Astrocyte (in vitro differentiated cells and primary cell): ENCODE data around the gene CISD1. TPM values are rescaled to one million over a fixed set of nuclear protein-coding genes. Genes with fewer than 3 reads are reported as not detected.

Experiments
- DNase-seq: peaks from one replicate; pipeline ENCODE4 v3.0.0-alpha.2; 2010; ENCODE audit warnings: low read depth
- FAIRE-seq: peaks from 2 replicates; lab custom pipeline; 2011; peaks lifted over from hg19 to GRCh38; lab: Jason Lieb, UNC
- H2AFZ ChIP-seq: 2 replicates; pipeline ENCODE4 v1.6.0; 2012; ENCODE audit warnings: low read depth, low read length, inconsistent platforms
- H3K27ac ChIP-seq: 2 replicates; pipeline ENCODE4 v1.5.1; 2011; ENCODE audit warnings: low read depth, low read length, inconsistent platforms
- H3K27me3 ChIP-seq: 2 replicates; pipeline ENCODE4 v1.6.0; 2011; ENCODE audit warnings: low read length, inconsistent platforms; ENCODE audit not compliant: insufficient read depth
- H3K36me3 ChIP-seq: 2 replicates; pipeline ENCODE4 v1.5.1; 2011; ENCODE audit warnings: low read length, inconsistent platforms; ENCODE audit not compliant: insufficient read depth
- H3K4me1 ChIP-seq: 2 replicates; pipeline ENCODE4 v1.5.1; 2011; ENCODE audit warnings: low read length, inconsistent platforms; ENCODE audit not compliant: insufficient read depth
- H3K4me2 ChIP-seq: 2 replicates; pipeline ENCODE4 v1.6.0; 2012; ENCODE audit warnings: low read length, inconsistent platforms
- H3K4me3 ChIP-seq: 2 replicates; pipeline ENCODE4 v1.5.1; 2011; ENCODE audit warnings: low read depth, mild to moderate bottlenecking, low read length, inconsistent platforms; ENCODE audit not compliant: insufficient read depth
- H3K79me2 ChIP-seq: 2 replicates; pipeline ENCODE4 v1.6.0; 2012; ENCODE audit warnings: mild to moderate bottlenecking, low read length, inconsistent platforms; ENCODE audit not compliant: insufficient read depth
- H3K9ac ChIP-seq: 2 replicates; pipeline ENCODE4 v1.6.0; 2012; ENCODE audit warnings: mild to moderate bottlenecking, low read length, inconsistent platforms
- H3K9me3 ChIP-seq: 2 replicates; pipeline ENCODE4 v1.5.1; 2012; ENCODE audit warnings: low read depth, mild to moderate bottlenecking, low read length, inconsistent platforms; ENCODE audit not compliant: insufficient read depth
- H4K20me1 ChIP-seq: 2 replicates; pipeline ENCODE4 v1.6.0; 2012; ENCODE audit warnings: low read length, inconsistent platforms; ENCODE audit not compliant: insufficient read depth
- H3K27ac Mint-ChIP-seq: one replicate; pipeline ENCODE4 v1.8.0; 2021; ENCODE audit warnings: mild to moderate bottlenecking, mixed read lengths; ENCODE audit not compliant: unreplicated experiment
- H3K27me3 Mint-ChIP-seq: one replicate; pipeline ENCODE4 v1.8.0; 2021; ENCODE audit warnings: low read depth, mixed read lengths; ENCODE audit not compliant: unreplicated experiment
- H3K36me3 Mint-ChIP-seq: one replicate; pipeline ENCODE4 v1.8.0; 2021; ENCODE audit warnings: low read depth, mixed read lengths; ENCODE audit not compliant: unreplicated experiment
- H3K4me1 Mint-ChIP-seq: one replicate; pipeline ENCODE4 v1.8.0; 2021; ENCODE audit warnings: low read depth, mixed read lengths; ENCODE audit not compliant: unreplicated experiment
- H3K4me3 Mint-ChIP-seq: one replicate; pipeline ENCODE4 v1.8.0; 2021; ENCODE audit warnings: mild to moderate bottlenecking, moderate library complexity, mixed read lengths; ENCODE audit not compliant: unreplicated experiment
- H3K9me3 Mint-ChIP-seq: one replicate; pipeline ENCODE4 v1.8.0; 2021; ENCODE audit warnings: mild to moderate bottlenecking, mixed read lengths; ENCODE audit not compliant: unreplicated experiment
- CTCF ChIP-seq: IDR thresholded peaks from 2 replicates; pipeline ENCODE4 v1.5.1; 2011; ENCODE audit warnings: low read depth, mild to moderate bottlenecking, inconsistent platforms, low read length, moderate library complexity; ENCODE audit not compliant: insufficient read depth
- EZH2 ChIP-seq: IDR thresholded peaks from 2 replicates; pipeline ENCODE4 v1.6.1; 2012; ENCODE audit warnings: mild to moderate bottlenecking, low read length, inconsistent platforms; ENCODE audit not compliant: insufficient read depth
- total RNA-seq: library from RNA; stranded (reverse); gene quantifications from 2 replicates; pipeline ENCODE4 v1.2.1, GENCODE V29; 2021

Gene CISD1
- total RNA-seq, 1 donor from 2014 or later: 36.3 TPM

DNA sequence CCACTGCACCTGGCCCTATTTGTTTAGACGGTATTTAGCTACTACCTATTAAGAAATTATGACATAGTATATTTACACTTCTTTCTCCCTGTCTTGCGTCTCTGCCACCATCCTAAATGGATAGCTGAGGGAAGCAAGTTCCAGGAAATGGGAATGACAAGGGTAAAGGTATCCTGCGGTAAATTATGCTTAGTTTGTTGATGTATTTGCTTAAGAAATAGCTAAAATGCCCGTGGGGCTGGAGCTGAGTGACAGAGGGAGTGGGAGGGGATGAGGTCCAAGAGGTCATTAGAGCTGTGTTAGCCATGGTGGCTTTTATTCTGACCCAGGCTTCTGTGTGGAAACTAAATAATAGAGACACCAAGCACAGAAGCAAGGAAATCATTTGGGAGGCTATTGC, 36.9 kb downstream of the CISD1 start:
- Mint-ChIP-seq H3K4me1 (no peaks in the 10 kb centered on the region), H3K36me3 (no peaks in the 10 kb centered on the region), H3K9me3 (no peaks in the 10 kb centered on the region), H3K27me3 (no peaks in the 10 kb centered on the region), H3K4me3 (no peak overlapping the region), H3K27ac (no peak overlapping the region)
- Histone ChIP-seq H3K36me3 (no peaks in the 10 kb centered on the region), H3K9ac (no peak overlapping the region), H3K9me3 (no peaks in the 10 kb centered on the region), H3K4me1 (no peaks in the 10 kb centered on the region), H3K4me3 (no peak overlapping the region), H3K4me2 (no peak overlapping the region), H3K27ac (no peak overlapping the region), H2AFZ (no peak overlapping the region), H3K79me2 (no peaks in the 10 kb centered on the region), H4K20me1 (no peaks in the 10 kb centered on the region), H3K27me3 (no peaks in the 10 kb centered on the region)
- FAIRE-seq (no peak), DNase-seq (no peak)
- TF ChIP-seq EZH2 (no peak), CTCF (no peak)

- no peak overlapping the region for H3K4me3 Mint-ChIP-seq
- FAIRE-seq (no peak), DNase-seq (no peak)
- no peaks in the 10 kb centered on the region for H3K9me3 Mint-ChIP-seq
- Histone ChIP-seq H3K27me3 (no peaks in the 10 kb centered on the region), H3K36me3 (no peaks in the 10 kb centered on the region), H3K4me3 (no peak overlapping the region), H3K9ac (no peak overlapping the region), H2AFZ (no peak overlapping the region), H3K4me1 (no peaks in the 10 kb centered on the region), H3K27ac (no peak overlapping the region), H3K4me2 (no peak overlapping the region), H3K79me2 (no peaks in the 10 kb centered on the region), H4K20me1 (no peaks in the 10 kb centered on the region), H3K9me3 (no peaks in the 10 kb centered on the region)
- no peaks in the 10 kb centered on the region for H3K4me1 Mint-ChIP-seq
- no peaks in the 10 kb centered on the region for H3K27me3 Mint-ChIP-seq
- TF ChIP-seq CTCF: no peak
- no peak for TF ChIP-seq EZH2
- no peaks in the 10 kb centered on the region for H3K36me3 Mint-ChIP-seq
- H3K27ac Mint-ChIP-seq: no peak overlapping the region
These were observed 38.7 kb downstream of the CISD1 start for GRCh38 chr10:58307676-58308075.

- no peaks in the 10 kb centered on the region for H3K27me3 ChIP-seq
- no peaks in the 10 kb centered on the region for H3K27me3 Mint-ChIP-seq
- TF ChIP-seq EZH2 (no peak), CTCF (no peak)
- DNase-seq: no peak
- H3K4me3 Mint-ChIP-seq: no peak overlapping the region
- H2AFZ ChIP-seq: no peak overlapping the region
- H3K4me1 Mint-ChIP-seq: no peaks in the 10 kb centered on the region
- no peaks in the 10 kb centered on the region for H3K9me3 Mint-ChIP-seq
- no peaks in the 10 kb centered on the region for H3K9me3 ChIP-seq
- no peaks in the 10 kb centered on the region for H3K36me3 ChIP-seq
- no peaks in the 10 kb centered on the region for H3K79me2 ChIP-seq
- no peak overlapping the region for H3K27ac Mint-ChIP-seq
- no peaks in the 10 kb centered on the region for H4K20me1 ChIP-seq
- no peak overlapping the region for H3K4me2 ChIP-seq
- no peaks in the 10 kb centered on the region for H3K36me3 Mint-ChIP-seq
- H3K4me1 ChIP-seq: no peaks in the 10 kb centered on the region
- no peak overlapping the region for H3K9ac ChIP-seq
- no peak overlapping the region for H3K27ac ChIP-seq
- no peak for FAIRE-seq
- no peak overlapping the region for H3K4me3 ChIP-seq
These were observed 42.1 kb downstream of the CISD1 start for GRCh38 chr10:58311026-58311425.
